Activated T-cell treated with anti-CD3 and anti-CD28 coated beads, Interleukin-2, amount 50 U/mL, for 72 hours (primary cell): Measurements from ENCODE around the gene TEX12. TPM values are rescaled to one million over a fixed set of nuclear protein-coding genes. Genes with fewer than 3 reads are reported as not detected.

Source experiments
- total RNA-seq, 2 donors: library from RNA; stranded (reverse); gene quantifications; one replicate each; pipeline ENCODE4 v1.2.3, GENCODE V29; 2022

Gene TEX12
- total RNA-seq, 2 donors from 2014 or later: 0.32 TPM; not detected in 1

Other genes with a start within 250 kb of the TEX12 start
- gene C11orf52, start 248.5 kb upstream of the TEX12 start, total RNA-seq: not detected
- 10 to 100 TPM; 14.8 to 24.7 TPM for gene DIXDC1, start 230.0 kb upstream of the TEX12 start, total RNA-seq
- 10 to 100 TPM; 27.2 to 31.6 TPM for gene DLAT, start 142.0 kb upstream of the TEX12 start, total RNA-seq
- gene PIH1D2, start 93.4 kb upstream of the TEX12 start, total RNA-seq: under 1 TPM; 0.36 to 0.39 TPM
- gene NKAPD1, start 93.1 kb upstream of the TEX12 start, total RNA-seq: 10 to 100 TPM; 23.7 to 28.7 TPM
- 10 to 100 TPM; 24.2 to 34.1 TPM for gene TIMM8B, start 80.6 kb upstream of the TEX12 start, total RNA-seq
- 100 to 1,000 TPM in 1 of 2 donors, 10 to 100 TPM in 1; 96.9 to 135 TPM for gene SDHD, start 80.5 kb upstream of the TEX12 start, total RNA-seq
- under 1 TPM in 1 of 2 donors, not detected in 1; 0.35 TPM for gene IL18, start 3.3 kb upstream of the TEX12 start, total RNA-seq
- 1 to 10 TPM; 1.1 to 1.3 TPM for gene BCO2, start 8.1 kb downstream of the TEX12 start, total RNA-seq
- 10 to 100 TPM; 28.7 to 28.9 TPM for gene PTS, start 59.1 kb downstream of the TEX12 start, total RNA-seq
- gene PLET1, start 93.5 kb downstream of the TEX12 start, total RNA-seq: not detected